ENCODE data around the gene PRPF40A.

- TF ChIP-seq CTCF (optimal IDR thresholded peaks at IDR 0.05 in 1 of 3, IDR thresholded peaks at IDR 0.05 in 1 of 3, conservative IDR thresholded peaks at IDR 0.05 in 1 of 3; ENCODE audit: extremely low read depth in 1 of 3, insufficient read depth in 2 of 3, low read length in 3 of 3) (no peak), EZH2 (IDR thresholded peaks at IDR 0.05; ENCODE audit: low read length) (no peak)
These were observed 105.6 kb downstream of the PRPF40A start for GRCh38 chr2:152611458-152612231.

Data from keratinocyte (primary cell).